DND-41 (cell line): Measurements from ENCODE around the gene HLA-DQA1.

ENCODE experiments used
- ATAC-seq: fragments of 200-7000 bp; cut with Tn5 transposase; 3 replicates; pipeline ENCODE4 v1.9.1; 2021; ENCODE audit warnings: low read depth; ENCODE audit not compliant: insufficient read depth
- DNase-seq: peaks from one replicate; pipeline ENCODE4 v3.0.0-alpha.2; 2020
- H2AFZ ChIP-seq: 2 replicates; pipeline ENCODE4 v1.6.0; 2012; ENCODE audit warnings: low read depth, low read length
- H3K27ac ChIP-seq: 2 replicates; pipeline ENCODE4 v1.5.1; 2012; ENCODE audit warnings: low read length, inconsistent platforms
- H3K27me3 ChIP-seq: fragments of 200-600 bp; sonication (generic); 2 replicates; pipeline ENCODE4 v1.6.0; 2012; ENCODE audit warnings: low read length, mild to moderate bottlenecking, inconsistent platforms; ENCODE audit not compliant: insufficient read depth, poor library complexity
- H3K36me3 ChIP-seq: 2 replicates; pipeline ENCODE4 v1.5.1; 2012; ENCODE audit warnings: low read length, inconsistent platforms; ENCODE audit not compliant: insufficient read depth
- H3K4me1 ChIP-seq: 2 replicates; pipeline ENCODE4 v1.5.1; 2012; ENCODE audit warnings: mild to moderate bottlenecking, low read length; ENCODE audit not compliant: insufficient read depth
- H3K4me2 ChIP-seq: 2 replicates; pipeline ENCODE4 v1.6.0; 2012; ENCODE audit warnings: mild to moderate bottlenecking, moderate library complexity, low read length, inconsistent platforms; ENCODE audit not compliant: insufficient read depth
- H3K4me3 ChIP-seq, 2 experiments: fragments of 200-600 bp in 1 of 2; shearing (Covaris generic) in 1 of 2; 2 replicates each; pipeline ENCODE4 v1.5.1; 2012 to 2016; ENCODE audit warnings: inconsistent platforms in 2 of 2, low read length in 2 of 2, mild to moderate bottlenecking in 2 of 2, low read depth in 1 of 2, moderate library complexity in 1 of 2
- H3K79me2 ChIP-seq: 2 replicates; pipeline ENCODE4 v1.6.0; 2012; ENCODE audit warnings: low read length, inconsistent platforms; ENCODE audit not compliant: insufficient read depth
- H3K9ac ChIP-seq: 2 replicates; pipeline ENCODE4 v1.6.0; 2012; ENCODE audit warnings: low read depth, mild to moderate bottlenecking, inconsistent platforms, low read length, moderate library complexity
- H3K9me3 ChIP-seq: 2 replicates; pipeline ENCODE4 v1.5.1; 2012; ENCODE audit warnings: low read length, moderate library complexity, mild to moderate bottlenecking, inconsistent platforms; ENCODE audit not compliant: insufficient read depth, severe bottlenecking
- H4K20me1 ChIP-seq: 2 replicates; pipeline ENCODE4 v1.6.0; 2012; ENCODE audit warnings: low read length; ENCODE audit not compliant: insufficient read depth
- EZH2 ChIP-seq: IDR thresholded peaks from 3 replicates; pipeline ENCODE4 v1.6.1; 2012; ENCODE audit warnings: borderline replicate concordance, low read depth, mild to moderate bottlenecking, moderate library complexity, low read length, inconsistent platforms; ENCODE audit not compliant: severe bottlenecking
- TF ChIP-seq, protein P1 (sequence below): IDR thresholded peaks from 2 replicates; pipeline ENCODE4 v1.5.1; 2012; ENCODE audit warnings: borderline replicate concordance, low read length, moderate library complexity, mild to moderate bottlenecking; ENCODE audit not compliant: poor library complexity, severe bottlenecking; ENCODE audit errors: extremely low read depth

Gene HLA-DQA1

DNA sequence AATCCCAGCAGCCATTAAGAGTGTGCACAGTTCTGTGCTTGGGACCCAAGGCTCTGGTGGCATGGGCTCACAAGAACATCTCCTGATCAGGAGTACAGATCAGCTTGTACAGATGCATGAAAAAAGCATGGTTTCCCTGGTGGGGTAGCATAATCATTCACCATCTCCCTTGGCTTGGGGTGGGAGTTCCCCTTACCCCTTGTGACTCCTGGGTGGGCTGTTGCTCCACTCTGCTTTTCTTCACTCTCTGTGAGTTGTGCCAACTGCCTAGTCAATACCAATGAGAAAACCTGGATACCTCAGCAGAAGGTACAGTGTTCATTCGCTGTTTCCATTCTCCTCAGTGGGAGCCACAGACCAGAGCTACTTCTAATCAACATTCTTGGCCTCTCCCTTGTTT, 42.8 kb downstream of the HLA-DQA1 start:
- Histone ChIP-seq H2AFZ (no peak overlapping the region), H4K20me1 (no peaks in the 10 kb centered on the region), H3K79me2 (no peaks in the 10 kb centered on the region), H3K27me3 (no peaks in the 10 kb centered on the region), H3K9ac (no peak overlapping the region), H3K36me3 (no peaks in the 10 kb centered on the region), H3K4me3 (no peak overlapping the region), H3K9me3 (no peaks in the 10 kb centered on the region), H3K4me1 (peaks cover 10% of the 10 kb centered on the region), H3K27ac (no peak overlapping the region), H3K4me2 (no peak overlapping the region)
- ATAC-seq, result no peak
- DNase-seq, result no peak
- no peak for TF ChIP-seq EZH2
- TF ChIP-seq, protein P1, sequence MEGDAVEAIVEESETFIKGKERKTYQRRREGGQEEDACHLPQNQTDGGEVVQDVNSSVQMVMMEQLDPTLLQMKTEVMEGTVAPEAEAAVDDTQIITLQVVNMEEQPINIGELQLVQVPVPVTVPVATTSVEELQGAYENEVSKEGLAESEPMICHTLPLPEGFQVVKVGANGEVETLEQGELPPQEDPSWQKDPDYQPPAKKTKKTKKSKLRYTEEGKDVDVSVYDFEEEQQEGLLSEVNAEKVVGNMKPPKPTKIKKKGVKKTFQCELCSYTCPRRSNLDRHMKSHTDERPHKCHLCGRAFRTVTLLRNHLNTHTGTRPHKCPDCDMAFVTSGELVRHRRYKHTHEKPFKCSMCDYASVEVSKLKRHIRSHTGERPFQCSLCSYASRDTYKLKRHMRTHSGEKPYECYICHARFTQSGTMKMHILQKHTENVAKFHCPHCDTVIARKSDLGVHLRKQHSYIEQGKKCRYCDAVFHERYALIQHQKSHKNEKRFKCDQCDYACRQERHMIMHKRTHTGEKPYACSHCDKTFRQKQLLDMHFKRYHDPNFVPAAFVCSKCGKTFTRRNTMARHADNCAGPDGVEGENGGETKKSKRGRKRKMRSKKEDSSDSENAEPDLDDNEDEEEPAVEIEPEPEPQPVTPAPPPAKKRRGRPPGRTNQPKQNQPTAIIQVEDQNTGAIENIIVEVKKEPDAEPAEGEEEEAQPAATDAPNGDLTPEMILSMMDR, result no peak

DNA sequence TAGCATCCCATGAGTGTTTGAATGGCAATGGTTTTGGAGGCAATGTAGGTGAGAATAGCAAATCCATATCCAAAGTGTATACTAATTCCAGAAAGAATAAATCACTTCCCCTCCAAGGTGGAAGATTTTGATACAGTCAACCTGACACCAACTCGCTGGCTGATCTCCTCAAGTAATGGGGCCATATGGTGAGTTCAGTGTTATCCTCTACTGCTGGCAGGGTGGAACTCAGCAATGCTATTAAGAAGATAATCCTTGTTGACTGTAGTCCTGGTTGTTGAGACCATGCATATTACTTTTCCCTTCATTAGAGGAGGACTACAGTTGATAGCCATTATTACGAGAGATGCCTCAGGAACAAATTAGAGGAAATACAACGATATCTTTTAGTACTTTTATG, 47.0 kb downstream of the HLA-DQA1 start:
- ATAC-seq (no peak), DNase-seq (no peak)
- H3K27me3 ChIP-seq, result no peaks in the 10 kb centered on the region

DNA sequence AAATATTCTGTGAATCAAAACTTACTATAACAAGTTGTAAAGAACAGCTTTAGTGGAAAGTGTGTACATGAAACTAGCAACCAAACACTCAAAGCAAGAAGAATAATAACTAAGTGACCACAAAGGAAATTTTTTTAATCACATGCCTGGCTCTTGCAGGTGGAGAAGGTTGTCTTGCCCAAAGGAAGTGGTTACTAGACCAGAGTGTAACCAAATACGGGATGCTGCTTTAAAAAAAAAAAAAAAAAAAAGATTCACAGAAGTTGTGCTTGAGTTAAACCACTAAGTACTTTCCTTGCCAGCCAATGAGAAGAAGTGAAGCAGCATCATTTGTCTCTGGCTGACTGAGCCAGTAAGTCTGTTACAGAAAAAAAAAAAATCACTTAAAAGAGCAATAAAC, 48.4 kb downstream of the HLA-DQA1 start:
- H3K4me2 ChIP-seq, result peak overlapping the region; percentile 47
- DNase-seq, result peak; percentile 69

More for the DNA sequence above, 47.0 kb downstream of the HLA-DQA1 start:
- no peaks in the 10 kb centered on the region for H3K36me3 ChIP-seq
- TF ChIP-seq, protein P1, result no peak
- TF ChIP-seq EZH2, result no peak
- H3K27ac ChIP-seq, result no peak overlapping the region
- no peak overlapping the region for H3K4me3 ChIP-seq
- H3K9ac ChIP-seq, result no peak overlapping the region
- peaks cover 33% of the 10 kb centered on the region for H3K4me1 ChIP-seq
- H3K79me2 ChIP-seq, result no peaks in the 10 kb centered on the region
- no peak overlapping the region for H3K4me2 ChIP-seq
- H3K9me3 ChIP-seq, result no peaks in the 10 kb centered on the region
- no peak overlapping the region for H2AFZ ChIP-seq
- H4K20me1 ChIP-seq, result no peaks in the 10 kb centered on the region

More for the DNA sequence above, 48.4 kb downstream of the HLA-DQA1 start:
- no peaks in the 10 kb centered on the region for H3K9me3 ChIP-seq
- no peaks in the 10 kb centered on the region for H3K36me3 ChIP-seq
- H2AFZ ChIP-seq, result no peak overlapping the region
- ATAC-seq, result peak; percentile 96
- H3K4me3 ChIP-seq, result no peak overlapping the region
- no peak for TF ChIP-seq EZH2
- TF ChIP-seq, protein P1, result no peak
- no peaks in the 10 kb centered on the region for H3K79me2 ChIP-seq
- H3K9ac ChIP-seq, result no peak overlapping the region
- peak overlapping the region; percentile 79 for H3K27ac ChIP-seq
- no peaks in the 10 kb centered on the region for H4K20me1 ChIP-seq
- peaks cover 37% of the 10 kb centered on the region for H3K4me1 ChIP-seq
- H3K27me3 ChIP-seq, result no peaks in the 10 kb centered on the region
